GM08714 (cell line): ENCODE results near the gene AKR1C4.
"Not testable (repeated sequence)": the region's sequence is repeated elsewhere in the genome, so short reads cannot be mapped to it uniquely, and the experiment has no call there.

Experiments
- H3K4me3 ChIP-seq: fragments of 200-500 bp; sonication (Bioruptor generic); 2 replicates; pipeline ENCODE4 v1.5.1; 2014; ENCODE audit warnings: mild to moderate bottlenecking, low read length, inconsistent platforms
- ZNF274 ChIP-seq: IDR thresholded peaks from 2 replicates; pipeline ENCODE4 v1.6.1; 2012; ENCODE audit warnings: mild to moderate bottlenecking, low read depth, low read length

Gene AKR1C4

GRCh38 chr10:5233324-5233723 lies 36.7 kb downstream of the AKR1C4 start:
- no peak overlapping the region for H3K4me3 ChIP-seq
- TF ChIP-seq ZNF274: no peak

GRCh38 chr10:5234106-5234860 lies 37.6 kb downstream of the AKR1C4 start:
- no peak for TF ChIP-seq ZNF274
- no peak overlapping the region for H3K4me3 ChIP-seq

- not testable (repeated sequence) for H3K4me3 ChIP-seq
Observed at GRCh38 chr10:5237541-5237940, 40.9 kb downstream of the AKR1C4 start.

GRCh38 chr10:5242585-5242984 lies 45.9 kb downstream of the AKR1C4 start:
- TF ChIP-seq ZNF274: no peak
- no peak overlapping the region for H3K4me3 ChIP-seq

- no peak overlapping the region for H3K4me3 ChIP-seq
- no peak for TF ChIP-seq ZNF274
Observed at GRCh38 chr10:5243521-5243987, 46.9 kb downstream of the AKR1C4 start.

- no peak for TF ChIP-seq ZNF274
- no peak overlapping the region for H3K4me3 ChIP-seq
Observed at GRCh38 chr10:5252177-5253037, 55.8 kb downstream of the AKR1C4 start.

GRCh38 chr10:5254488-5254887 lies 57.9 kb downstream of the AKR1C4 start:
- TF ChIP-seq ZNF274: no peak
- no peak overlapping the region for H3K4me3 ChIP-seq

- not testable (repeated sequence) for H3K4me3 ChIP-seq
Observed at GRCh38 chr10:5257768-5258167, 61.1 kb downstream of the AKR1C4 start.

- TF ChIP-seq ZNF274: no peak
- no peak overlapping the region for H3K4me3 ChIP-seq
Observed at GRCh38 chr10:5259132-5259951, 62.7 kb downstream of the AKR1C4 start.

- TF ChIP-seq ZNF274: no peak
- no peak overlapping the region for H3K4me3 ChIP-seq
Observed at GRCh38 chr10:5259952-5260578, 63.4 kb downstream of the AKR1C4 start.

GRCh38 chr10:5260828-5261227 lies 64.2 kb downstream of the AKR1C4 start:
- no peak overlapping the region for H3K4me3 ChIP-seq
- TF ChIP-seq ZNF274: no peak

- TF ChIP-seq ZNF274: no peak
Observed at GRCh38 chr10:5265139-5265538, 68.5 kb downstream of the AKR1C4 start.

GRCh38 chr10:5266351-5266750 lies 69.7 kb downstream of the AKR1C4 start:
- no peak overlapping the region for H3K4me3 ChIP-seq
- TF ChIP-seq ZNF274: no peak

More at GRCh38 chr10:5265139-5265538, 68.5 kb downstream of the AKR1C4 start:
- H3K4me3 ChIP-seq: no peak overlapping the region

- H3K4me3 ChIP-seq: no peak overlapping the region
- TF ChIP-seq ZNF274: no peak
Observed at GRCh38 chr10:5266804-5267203, 70.2 kb downstream of the AKR1C4 start.

GRCh38 chr10:5268234-5268633 lies 71.6 kb downstream of the AKR1C4 start:
- H3K4me3 ChIP-seq: no peak overlapping the region
- TF ChIP-seq ZNF274: no peak
